ENCODE results near the gene TMEM229B.

GRCh38 chr14:67514203-67514607 is 25.7 kb upstream of the TMEM229B start:
- no peak for TF ChIP-seq CTCF (IDR thresholded peaks at IDR 0.05; ENCODE audit: low read depth, low read length)
- no peak for TF ChIP-seq EZH2phosphoT487 (IDR thresholded peaks at IDR 0.05; ENCODE audit: low read depth)

Data from OCI-LY3 (cell line).